Muscle of leg (tissue), 11 donors: ENCODE measurements around the gene PRDM16. TPM values are rescaled to one million over a fixed set of nuclear protein-coding genes. Genes with fewer than 3 reads are reported as not detected.

Experiments
- DNase-seq: peaks from one replicate; pipeline ENCODE4 v3.0.0; 2013
- H3K27ac ChIP-seq: one replicate; pipeline ENCODE4 v1.5.1; 2013; ENCODE audit warnings: mild to moderate bottlenecking, low read length, control low read depth
- H3K27me3 ChIP-seq: one replicate; pipeline ENCODE4 v1.6.1; 2013; ENCODE audit warnings: low read length; ENCODE audit not compliant: control insufficient read depth, insufficient read depth
- H3K36me3 ChIP-seq: one replicate; pipeline ENCODE4 v1.6.1; 2013; ENCODE audit warnings: low read length; ENCODE audit not compliant: control insufficient read depth, insufficient read depth
- H3K4me1 ChIP-seq: one replicate; pipeline ENCODE4 v1.6.1; 2013; ENCODE audit warnings: low read length; ENCODE audit not compliant: control insufficient read depth, insufficient read depth
- H3K4me3 ChIP-seq: one replicate; pipeline ENCODE4 v1.5.1; 2013; ENCODE audit warnings: low read length, control low read depth
- H3K9me3 ChIP-seq: replicated peaks from 2 replicates; pipeline ENCODE4 v1.6.1; 2013; ENCODE audit warnings: low read depth, low read length; ENCODE audit not compliant: control insufficient read depth
- WGBS: methylation state at CpG from one replicate; pipeline ENCODE4 v1.1.5; 2013; ENCODE audit warnings: missing lambda C conversion rate; ENCODE audit not compliant: insufficient coverage; 5-methylcytosine and 5-hydroxymethylcytosine counted together
- polyA plus RNA-seq, 8 donors: library from polyadenylated mRNA; unstranded; fragments of 120-200 nt; gene quantifications; one replicate each; pipeline versions ENCODE4 v1.2.1 to v1.2.3, GENCODE V29; 2013; ENCODE audit warnings: inconsistent platforms in 1 of 8, low replicate concordance in 1 of 8; ENCODE audit not compliant: insufficient read length in 8 of 8, insufficient read depth in 1 of 8
- total RNA-seq: library from RNA; stranded (reverse); fragments of 120-200 nt; gene quantifications from one replicate; pipeline ENCODE4 v1.2.4, GENCODE V29; 2013

Gene PRDM16
- total and polyA plus RNA-seq, 9 donors = 0.43 to 1.9 (median 0.95) TPM

- no peak for DNase-seq
- no peak overlapping the region for H3K27ac ChIP-seq
These were observed 314.7 kb downstream of the PRDM16 start for GRCh38 chr1:3383679-3384078.

GRCh38 chr1:3384407-3384806 lies 315.4 kb downstream of the PRDM16 start:
- Histone ChIP-seq H3K36me3 (no peaks in the 10 kb centered on the region), H3K27me3 (peaks cover 33% of the 10 kb centered on the region)
- WGBS = 57% methylated on average over 12 of the region's 12 CpGs

More at GRCh38 chr1:3383679-3384078, 314.7 kb downstream of the PRDM16 start:
- Histone ChIP-seq H3K36me3 (no peaks in the 10 kb centered on the region), H3K4me3 (no peak overlapping the region), H3K4me1 (no peaks in the 10 kb centered on the region), H3K27me3 (peaks cover 27% of the 10 kb centered on the region), H3K9me3 (no peaks in the 10 kb centered on the region)
- 94% methylated on average over 5 of the region's 5 CpGs for WGBS

GRCh38 chr1:3386205-3387002 lies 317.4 kb downstream of the PRDM16 start:
- H3K27me3 ChIP-seq = peaks cover 52% of the 10 kb centered on the region
- no peaks in the 10 kb centered on the region for H3K36me3 ChIP-seq
- no peaks in the 10 kb centered on the region for H3K9me3 ChIP-seq
- H3K27ac ChIP-seq = no peak overlapping the region
- H3K4me3 ChIP-seq = no peak overlapping the region
- H3K4me1 ChIP-seq = no peaks in the 10 kb centered on the region
- WGBS = 63% methylated on average over 8 of the region's 23 CpGs
- DNase-seq = peak; percentile 40

More at GRCh38 chr1:3384407-3384806, 315.4 kb downstream of the PRDM16 start:
- H3K4me1 ChIP-seq = no peaks in the 10 kb centered on the region
- no peak for DNase-seq
- H3K27ac ChIP-seq = no peak overlapping the region
- no peaks in the 10 kb centered on the region for H3K9me3 ChIP-seq
- H3K4me3 ChIP-seq = no peak overlapping the region

- Histone ChIP-seq H3K27ac (no peak overlapping the region), H3K4me1 (no peaks in the 10 kb centered on the region), H3K27me3 (peaks cover 59% of the 10 kb centered on the region), H3K9me3 (no peaks in the 10 kb centered on the region), H3K4me3 (no peak overlapping the region), H3K36me3 (no peaks in the 10 kb centered on the region)
- DNase-seq = no peak
- WGBS = 61% methylated on average over 10 of the region's 17 CpGs
These were observed 318.4 kb downstream of the PRDM16 start for GRCh38 chr1:3387401-3387800.

DNA sequence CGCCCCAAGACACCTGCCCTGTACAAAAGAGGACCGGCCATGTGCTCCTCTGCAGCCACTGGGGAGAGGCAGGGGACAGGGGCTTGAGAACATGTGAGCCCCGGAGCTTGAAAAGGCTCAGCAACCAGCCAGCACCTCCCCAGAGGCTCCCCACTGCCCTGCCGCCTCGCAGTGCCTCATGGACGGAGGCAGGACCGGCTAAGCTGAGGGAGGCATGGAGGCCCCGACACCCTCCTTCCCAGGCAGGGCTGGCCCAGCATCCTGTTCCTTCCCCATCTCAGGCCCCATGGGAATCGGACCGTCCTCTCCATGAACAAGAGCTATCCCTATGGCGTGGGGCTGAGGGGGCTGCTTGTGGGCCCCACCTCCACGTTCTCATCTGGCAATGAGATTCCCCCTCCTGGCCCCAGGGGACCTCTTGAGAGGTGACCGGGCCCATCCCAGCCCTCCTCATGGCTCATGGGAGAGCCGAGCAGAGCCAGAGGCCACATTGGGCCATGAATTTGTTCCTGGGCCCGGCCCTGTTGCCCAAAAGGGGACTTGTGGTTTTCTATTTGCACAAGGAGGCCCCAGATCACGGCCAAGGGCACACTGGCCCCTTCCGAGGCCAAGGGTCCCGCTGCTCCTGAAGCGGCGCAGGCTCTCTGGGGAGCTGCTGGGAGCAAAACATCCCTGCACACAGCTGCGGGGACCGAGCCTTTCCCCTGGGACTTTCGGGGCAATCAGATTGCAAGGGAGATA lies 320.3 kb downstream of the PRDM16 start:
- 63% methylated on average over 20 of the region's 23 CpGs for WGBS
- Histone ChIP-seq H3K9me3 (no peaks in the 10 kb centered on the region), H3K27ac (no peak overlapping the region), H3K36me3 (no peaks in the 10 kb centered on the region), H3K4me3 (no peak overlapping the region), H3K4me1 (peaks cover 12% of the 10 kb centered on the region), H3K27me3 (peaks cover 76% of the 10 kb centered on the region)
- DNase-seq = no peak

- Histone ChIP-seq H3K4me3 (no peak overlapping the region), H3K4me1 (peaks cover 15% of the 10 kb centered on the region), H3K27me3 (peaks cover 82% of the 10 kb centered on the region), H3K36me3 (no peaks in the 10 kb centered on the region), H3K27ac (no peak overlapping the region), H3K9me3 (no peaks in the 10 kb centered on the region)
- DNase-seq = no peak
- WGBS = 87% methylated on average over 23 of the region's 23 CpGs
These were observed 321.3 kb downstream of the PRDM16 start for GRCh38 chr1:3390291-3390690.

GRCh38 chr1:3391711-3392110 lies 322.7 kb downstream of the PRDM16 start:
- peaks cover 91% of the 10 kb centered on the region for H3K27me3 ChIP-seq
- H3K4me1 ChIP-seq = peaks cover 15% of the 10 kb centered on the region
- DNase-seq = no peak
- no peaks in the 10 kb centered on the region for H3K36me3 ChIP-seq
- WGBS = 13% methylated on average over 13 of the region's 18 CpGs
- H3K9me3 ChIP-seq = no peaks in the 10 kb centered on the region
- H3K27ac ChIP-seq = no peak overlapping the region
- no peak overlapping the region for H3K4me3 ChIP-seq

DNA sequence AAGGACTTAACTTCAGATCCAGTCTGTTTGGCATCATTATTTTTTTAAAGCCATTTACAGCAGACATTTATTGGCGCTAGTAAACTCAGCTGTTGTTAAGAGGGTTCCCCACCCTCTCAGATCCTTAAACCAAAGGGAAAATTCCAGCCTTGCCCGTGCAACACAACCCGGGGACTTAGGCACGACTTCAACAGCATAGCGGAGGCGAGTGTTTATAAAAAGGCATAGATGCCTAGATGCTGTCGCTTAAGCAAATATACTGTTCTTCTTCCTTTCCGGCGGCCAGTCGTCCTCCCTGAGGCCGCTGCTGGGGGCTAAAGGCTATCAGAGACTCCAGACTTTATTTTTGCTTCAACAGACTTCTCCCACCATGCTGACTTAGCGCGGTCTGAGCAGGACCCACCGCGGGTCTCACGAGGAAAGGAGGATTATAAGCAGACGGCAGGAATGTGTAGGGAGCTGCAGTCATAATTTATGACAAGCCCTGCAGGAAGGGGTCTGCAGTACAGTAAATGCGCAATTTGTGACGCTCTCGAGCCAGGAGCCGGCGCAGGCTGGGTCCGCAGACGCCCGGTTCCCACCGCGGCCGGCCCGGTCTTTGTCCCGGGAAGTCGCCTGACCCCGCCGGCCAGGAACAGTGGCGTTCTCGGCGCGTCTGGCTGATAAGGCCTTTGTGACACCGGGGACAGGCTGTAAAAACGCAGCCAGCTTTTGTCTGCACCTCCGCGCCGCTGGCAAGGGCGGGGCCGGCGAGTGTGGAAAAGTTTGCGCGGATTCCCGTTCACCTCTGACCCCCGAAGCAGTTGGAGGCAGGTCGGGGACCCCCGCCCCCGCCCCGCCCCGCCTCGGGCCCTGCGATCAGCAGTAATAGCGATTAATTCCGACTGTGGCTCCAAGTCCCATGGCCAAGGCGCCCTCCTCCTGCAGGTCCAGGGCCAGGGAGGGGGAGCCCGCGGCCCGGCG lies 324.3 kb downstream of the PRDM16 start:
- DNase-seq = no peak
- no peak overlapping the region for H3K4me3 ChIP-seq

GRCh38 chr1:3393987-3394920 lies 325.3 kb downstream of the PRDM16 start:
- Histone ChIP-seq H3K36me3 (no peaks in the 10 kb centered on the region), H3K27ac (no peak overlapping the region), H3K4me3 (no peak overlapping the region), H3K4me1 (peaks cover 15% of the 10 kb centered on the region), H3K27me3 (peaks cover 91% of the 10 kb centered on the region), H3K9me3 (no peaks in the 10 kb centered on the region)
- no peak for DNase-seq
- 19% methylated on average over 36 of the region's 59 CpGs for WGBS

More for the DNA sequence above, 324.3 kb downstream of the PRDM16 start:
- H3K4me1 ChIP-seq = peaks cover 15% of the 10 kb centered on the region
- WGBS = 3% methylated on average over 55 of the region's 63 CpGs
- H3K36me3 ChIP-seq = no peaks in the 10 kb centered on the region
- no peaks in the 10 kb centered on the region for H3K9me3 ChIP-seq
- no peak overlapping the region for H3K27ac ChIP-seq
- peaks cover 91% of the 10 kb centered on the region for H3K27me3 ChIP-seq
